A673 (cell line): Measurements from ENCODE around the gene RMP24.
"Not testable (repeated sequence)": the region's sequence is repeated elsewhere in the genome, so short reads cannot be mapped to it uniquely, and the experiment has no call there.

ENCODE experiments used
- BruUV-seq: library from RNA; stranded (reverse); fragments of 400-500 nt; replicated peaks from 2 replicates; lab custom pipeline; 2021; lab: Mats Ljungman, UMichigan
- CTCF ChIA-PET: fragments of 300-600 bp; sonication (Branson Sonifier 250); formaldehyde crosslinking; loops from one replicate; lab custom pipeline; 2022; ENCODE audit warnings: antibody characterized with exemption; lab: Charles Lee
- POLR2A ChIA-PET: fragments of 300-600 bp; sonication (Branson Sonifier 250); formaldehyde crosslinking; loops from one replicate; lab custom pipeline; 2022; ENCODE audit warnings: antibody characterized with exemption; ENCODE audit not compliant: low non-redundant PET; lab: Charles Lee
- DNase-seq: peaks from one replicate; pipeline ENCODE4 v3.0.0-alpha.2; 2015; ENCODE audit warnings: low spot score
- H3K27ac ChIP-seq: fragments of 200-600 bp; sonication (generic); 2 replicates; pipeline ENCODE4 v1.5.1; 2016; ENCODE audit warnings: mixed run types, low read depth, mild to moderate bottlenecking, mixed read lengths, antibody characterized with exemption, low read length; ENCODE audit not compliant: poor library complexity, severe bottlenecking
- H3K27me3 ChIP-seq: fragments of 200-600 bp; sonication (generic); replicated peaks from 2 replicates; pipeline ENCODE4 v1.6.1; 2017; ENCODE audit warnings: mixed run types, low read depth, mild to moderate bottlenecking, mixed read lengths, antibody characterized with exemption, low read length; ENCODE audit not compliant: insufficient read depth, poor library complexity
- H3K36me3 ChIP-seq: fragments of 200-600 bp; sonication (generic); 2 replicates; pipeline ENCODE4 v1.6.1; 2016; ENCODE audit warnings: mixed run types, mild to moderate bottlenecking, mixed read lengths, antibody characterized with exemption, low read length; ENCODE audit not compliant: insufficient read depth, poor library complexity, severe bottlenecking
- H3K4me1 ChIP-seq: fragments of 200-600 bp; sonication (generic); 2 replicates; pipeline ENCODE4 v1.6.1; 2017; ENCODE audit warnings: mixed run types, mild to moderate bottlenecking, mixed read lengths, antibody characterized with exemption, low read length; ENCODE audit not compliant: insufficient read depth, poor library complexity, severe bottlenecking
- H3K4me3 ChIP-seq: fragments of 200-600 bp; sonication (generic); 2 replicates; pipeline ENCODE4 v1.5.1; 2016; ENCODE audit warnings: low read depth, mixed run types, mild to moderate bottlenecking, mixed read lengths, low read length; ENCODE audit not compliant: poor library complexity, severe bottlenecking
- H3K9me3 ChIP-seq: fragments of 200-600 bp; sonication (generic); 2 replicates; pipeline ENCODE4 v1.6.1; 2016; ENCODE audit warnings: mixed run types, low read depth, mild to moderate bottlenecking, mixed read lengths, antibody characterized with exemption, low read length; ENCODE audit not compliant: poor library complexity, severe bottlenecking
- EZH2 ChIP-seq: fragments of 200-600 bp; sonication (generic); IDR thresholded peaks from 2 replicates; pipeline ENCODE4 v1.6.1; 2017; ENCODE audit warnings: borderline replicate concordance, low read depth, mild to moderate bottlenecking, mixed read lengths, antibody characterized with exemption, low read length; ENCODE audit not compliant: poor library complexity, severe bottlenecking
- intact Hi-C: fragments of 100-400 bp; cut with micrococcal nuclease; formaldehyde crosslinking; loops from one replicate; pipeline ENCODE4 v1.10.0; 2022; ENCODE audit not compliant: unreplicated experiment
- TF ChIP-seq, protein P1 (sequence below): fragments of 300-800, 200-600 bp; sonication (generic); conservative IDR thresholded peaks from 2 replicates; pipeline ENCODE4 v1.5.1; 2017; ENCODE audit warnings: low read depth, mild to moderate bottlenecking, antibody characterized with exemption, low read length, moderate library complexity, mixed read lengths

The RMP24 gene

DNA sequence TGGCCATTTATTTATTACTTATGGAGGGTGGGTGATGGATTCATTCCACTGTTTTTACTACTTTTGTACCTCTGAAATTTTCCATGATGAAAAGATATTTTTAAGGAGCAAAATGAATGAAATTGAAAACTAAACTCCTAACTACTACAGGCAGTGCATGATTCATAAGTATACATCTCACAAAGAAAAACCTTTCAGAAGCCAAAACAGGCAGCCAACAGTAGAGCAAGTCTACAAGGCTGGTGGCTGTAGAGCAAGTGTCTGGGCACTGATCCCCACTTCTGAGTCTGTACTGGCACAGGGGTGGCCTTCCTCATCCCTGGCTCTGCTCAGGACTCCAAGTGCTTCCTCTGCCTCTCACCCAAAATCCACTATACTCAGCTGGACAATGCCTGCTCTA is 8.2 kb upstream of the RMP24 start:
- CTCF ChIA-PET = no interaction called here
- POLR2A ChIA-PET = no interaction called here

DNA sequence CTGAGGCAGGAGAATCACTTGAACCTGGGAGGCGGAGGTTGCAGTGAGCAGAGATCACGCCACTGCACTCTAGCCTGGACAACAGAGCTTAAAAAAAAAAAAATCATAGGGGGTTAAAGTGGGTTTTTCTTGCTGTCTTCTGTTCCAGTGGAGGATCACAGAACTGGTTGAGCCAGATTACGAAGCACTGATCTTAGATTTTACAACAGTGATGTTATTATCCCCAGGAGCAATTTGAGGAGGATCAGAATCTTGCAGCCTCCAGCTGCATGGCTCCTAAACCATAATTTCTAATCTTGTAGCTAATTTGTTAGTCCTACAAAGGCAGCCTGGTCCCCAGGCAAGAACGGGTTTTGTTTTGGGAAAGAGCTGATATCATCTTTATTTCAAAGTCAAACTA is 4.6 kb upstream of the RMP24 start:
- H3K9me3 ChIP-seq, H3K4me1 ChIP-seq, intact Hi-C loops, H3K4me3 ChIP-seq, BruUV-seq, CTCF ChIA-PET, DNase-seq, H3K36me3 ChIP-seq, H3K27ac ChIP-seq, H3K27me3 ChIP-seq, POLR2A ChIA-PET: not testable (repeated sequence)

More for the DNA sequence above, 8.2 kb upstream of the RMP24 start:
- Histone ChIP-seq H3K36me3 (no peaks in the 10 kb centered on the region), H3K27ac (no peak overlapping the region), H3K27me3 (no peaks in the 10 kb centered on the region), H3K4me1 (no peaks in the 10 kb centered on the region), H3K4me3 (no peak overlapping the region), H3K9me3 (no peaks in the 10 kb centered on the region)
- intact Hi-C loops = no loop called here
- DNase-seq = no peak
- no TSS peak for BruUV-seq
- TF ChIP-seq, protein P1, sequence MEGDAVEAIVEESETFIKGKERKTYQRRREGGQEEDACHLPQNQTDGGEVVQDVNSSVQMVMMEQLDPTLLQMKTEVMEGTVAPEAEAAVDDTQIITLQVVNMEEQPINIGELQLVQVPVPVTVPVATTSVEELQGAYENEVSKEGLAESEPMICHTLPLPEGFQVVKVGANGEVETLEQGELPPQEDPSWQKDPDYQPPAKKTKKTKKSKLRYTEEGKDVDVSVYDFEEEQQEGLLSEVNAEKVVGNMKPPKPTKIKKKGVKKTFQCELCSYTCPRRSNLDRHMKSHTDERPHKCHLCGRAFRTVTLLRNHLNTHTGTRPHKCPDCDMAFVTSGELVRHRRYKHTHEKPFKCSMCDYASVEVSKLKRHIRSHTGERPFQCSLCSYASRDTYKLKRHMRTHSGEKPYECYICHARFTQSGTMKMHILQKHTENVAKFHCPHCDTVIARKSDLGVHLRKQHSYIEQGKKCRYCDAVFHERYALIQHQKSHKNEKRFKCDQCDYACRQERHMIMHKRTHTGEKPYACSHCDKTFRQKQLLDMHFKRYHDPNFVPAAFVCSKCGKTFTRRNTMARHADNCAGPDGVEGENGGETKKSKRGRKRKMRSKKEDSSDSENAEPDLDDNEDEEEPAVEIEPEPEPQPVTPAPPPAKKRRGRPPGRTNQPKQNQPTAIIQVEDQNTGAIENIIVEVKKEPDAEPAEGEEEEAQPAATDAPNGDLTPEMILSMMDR = no peak
- no peak for TF ChIP-seq EZH2

DNA sequence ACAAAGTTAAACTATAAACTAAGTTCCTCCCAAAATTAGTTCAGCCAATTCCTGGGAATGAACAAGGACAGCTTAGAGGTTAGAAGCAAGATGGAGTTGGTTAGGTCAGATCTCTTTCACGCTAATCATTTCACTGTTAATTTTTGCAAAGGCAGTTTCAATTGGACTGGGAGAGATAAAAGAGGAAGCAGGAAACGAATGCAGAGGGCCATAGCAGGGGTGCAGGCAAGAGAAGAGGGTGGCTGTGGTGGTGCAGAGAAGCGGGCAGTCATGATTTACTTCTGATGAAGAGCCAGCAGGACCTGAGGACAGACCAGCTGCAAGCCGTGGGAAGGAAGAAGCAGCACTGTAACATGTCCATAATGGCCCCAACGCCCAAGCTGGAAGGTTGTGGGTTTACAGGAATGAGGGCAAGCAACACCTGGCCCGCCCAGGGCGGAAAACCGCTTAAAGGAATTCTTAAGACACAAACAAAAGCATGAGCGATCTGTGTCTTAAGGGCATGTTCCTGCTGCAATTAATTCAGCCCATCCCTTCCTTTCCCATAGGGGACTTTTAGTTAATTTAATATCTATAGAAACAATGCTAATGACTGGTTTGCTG is 4.1 kb upstream of the RMP24 start:
- Histone ChIP-seq H3K4me1 (no peaks in the 10 kb centered on the region), H3K27ac (no peak overlapping the region), H3K4me3 (no peak overlapping the region), H3K36me3 (no peaks in the 10 kb centered on the region), H3K27me3 (no peaks in the 10 kb centered on the region), H3K9me3 (no peaks in the 10 kb centered on the region)
- DNase-seq = no peak
- CTCF ChIA-PET = no interaction called here
- intact Hi-C loops = no loop called here
- BruUV-seq = no TSS peak
- TF ChIP-seq EZH2 = no peak
- TF ChIP-seq, protein P1 = no peak
- POLR2A ChIA-PET = no interaction called here

DNA sequence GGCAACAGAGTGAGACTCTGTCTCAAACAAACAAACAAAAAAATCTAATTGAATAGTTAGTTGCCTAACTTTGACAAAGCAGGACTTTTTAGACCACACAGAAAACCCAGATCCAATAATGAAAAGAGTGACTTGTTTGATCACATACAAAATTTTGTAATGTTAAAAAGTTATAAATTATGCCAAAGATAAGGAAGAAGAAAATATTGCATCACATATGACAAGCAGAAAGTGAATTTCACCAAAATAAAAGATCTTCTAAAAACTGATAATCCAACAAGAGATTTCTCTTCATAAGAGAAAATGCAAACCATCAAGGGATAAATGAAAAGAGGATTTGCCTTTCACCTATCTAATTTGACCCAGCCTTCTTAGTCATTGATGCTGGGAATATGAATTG is 2.8 kb upstream of the RMP24 start:
- no TSS peak for BruUV-seq
- POLR2A ChIA-PET = no interaction called here
- no peak for TF ChIP-seq EZH2
- TF ChIP-seq, protein P1 = no peak
- Histone ChIP-seq H3K4me1 (no peaks in the 10 kb centered on the region), H3K9me3 (no peaks in the 10 kb centered on the region), H3K27ac (no peak overlapping the region), H3K4me3 (no peak overlapping the region), H3K27me3 (no peaks in the 10 kb centered on the region), H3K36me3 (peaks cover 4% of the 10 kb centered on the region)
- no peak for DNase-seq
- CTCF ChIA-PET = no interaction called here
- intact Hi-C loops = no loop called here
